Duodenal mucosa (tissue), 2 donors: ENCODE data around the gene FAH.
"Not testable (repeated sequence)": the region's sequence is repeated elsewhere in the genome, so short reads cannot be mapped to it uniquely, and the experiment has no call there.

ENCODE experiments used
- H3K27ac ChIP-seq: one replicate; pipeline ENCODE4 v1.7.0; 2013; ENCODE audit warnings: low read depth, low read length
- H3K27me3 ChIP-seq, 2 donors: one replicate each; pipeline ENCODE4 v1.7.0; 2013; ENCODE audit warnings: low read length in 2 of 2, control low read depth in 1 of 2; ENCODE audit not compliant: insufficient read depth in 2 of 2, control insufficient read depth in 1 of 2
- H3K36me3 ChIP-seq, 2 donors: one replicate each; pipeline ENCODE4 v1.7.0; 2013; ENCODE audit warnings: low read length in 2 of 2, control low read depth in 1 of 2; ENCODE audit not compliant: insufficient read depth in 2 of 2, control insufficient read depth in 1 of 2
- H3K4me1 ChIP-seq, 2 donors: one replicate each; pipeline ENCODE4 v1.7.0; 2013; ENCODE audit warnings: low read length in 2 of 2, control low read depth in 1 of 2; ENCODE audit not compliant: insufficient read depth in 2 of 2, control insufficient read depth in 1 of 2
- H3K4me3 ChIP-seq, 2 donors: one replicate each; pipeline ENCODE4 v1.7.0; 2013; ENCODE audit warnings: low read length in 2 of 2, low read depth in 1 of 2
- H3K9ac ChIP-seq, 2 donors: one replicate each; pipeline ENCODE4 v1.7.0; 2013; ENCODE audit warnings: low read length in 2 of 2, low read depth in 1 of 2
- H3K9me3 ChIP-seq, 2 donors: one replicate each; pipeline ENCODE4 v1.7.0; 2013; ENCODE audit warnings: low read length in 2 of 2, control low read depth in 1 of 2; ENCODE audit not compliant: control insufficient read depth in 1 of 2

The FAH gene

DNA sequence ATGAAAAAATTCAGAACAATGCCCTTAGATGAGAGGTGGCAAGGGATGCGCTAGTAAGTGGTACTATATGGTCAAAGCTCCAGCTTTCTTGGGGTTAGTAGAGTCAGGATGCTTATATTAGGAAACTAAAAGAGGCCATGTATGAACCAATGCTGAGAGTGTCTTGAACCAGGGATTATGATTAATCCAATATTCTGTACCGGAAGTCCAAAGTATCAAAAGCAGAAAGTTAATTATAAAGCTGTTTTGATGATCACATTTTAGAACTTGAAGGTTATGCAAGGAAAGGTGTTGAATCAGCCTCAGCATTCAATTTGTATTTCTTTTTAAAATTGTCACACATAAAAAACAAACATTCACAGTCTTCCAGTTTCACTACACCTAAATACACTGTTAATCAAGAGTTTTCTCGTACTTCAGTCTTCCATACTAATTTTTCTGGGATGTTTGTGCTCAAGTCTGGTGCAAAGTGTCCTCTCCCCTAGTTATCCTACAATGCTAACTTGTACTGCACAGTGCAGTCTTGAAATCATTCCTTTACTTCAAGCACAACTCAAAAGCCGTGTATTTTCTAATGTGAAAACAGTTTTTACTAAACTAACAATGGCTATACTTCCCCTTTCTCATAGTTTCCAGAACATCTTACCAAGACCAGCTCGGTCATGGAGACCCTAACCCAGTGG, 10.7 kb upstream of the FAH start:
- Histone ChIP-seq H3K36me3 (peaks cover 0 to 4% of the 10 kb centered on the region in 2 donors), H3K27ac (no peak overlapping the region), H3K9me3 (no peaks in the 10 kb centered on the region), H3K4me3 (no peak overlapping the region), H3K4me1 (peaks cover 0 to 4% of the 10 kb centered on the region in 2 donors), H3K27me3 (no peaks in the 10 kb centered on the region), H3K9ac (no peak overlapping the region)

DNA sequence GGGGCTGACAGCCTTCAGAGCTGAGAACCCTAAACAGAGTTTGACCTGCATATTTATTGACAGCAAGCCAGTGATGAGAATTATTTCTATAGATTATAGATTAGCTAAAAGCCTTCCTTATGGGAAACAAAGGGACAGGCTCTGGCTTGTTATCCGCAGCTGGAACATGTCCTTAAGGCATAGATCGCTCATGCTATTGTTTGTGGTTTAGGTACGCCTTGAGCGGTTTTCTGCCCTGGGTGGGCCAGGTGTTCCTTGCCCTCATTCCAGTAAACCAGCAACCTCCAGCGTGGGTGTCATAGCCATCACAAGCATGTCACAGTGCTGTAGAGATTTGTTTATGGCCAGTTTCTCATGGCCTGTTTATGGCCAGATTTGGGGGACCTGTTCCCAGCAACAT, 10.2 kb upstream of the FAH start:
- H3K36me3 ChIP-seq, result no peaks in the 10 kb centered on the region
- H3K27ac ChIP-seq, result no peak overlapping the region
- no peaks in the 10 kb centered on the region for H3K9me3 ChIP-seq
- no peak overlapping the region for H3K4me3 ChIP-seq
- H3K4me1 ChIP-seq, result peaks cover 0 to 4% of the 10 kb centered on the region in 2 donors
- no peaks in the 10 kb centered on the region for H3K27me3 ChIP-seq
- no peak overlapping the region for H3K9ac ChIP-seq

DNA sequence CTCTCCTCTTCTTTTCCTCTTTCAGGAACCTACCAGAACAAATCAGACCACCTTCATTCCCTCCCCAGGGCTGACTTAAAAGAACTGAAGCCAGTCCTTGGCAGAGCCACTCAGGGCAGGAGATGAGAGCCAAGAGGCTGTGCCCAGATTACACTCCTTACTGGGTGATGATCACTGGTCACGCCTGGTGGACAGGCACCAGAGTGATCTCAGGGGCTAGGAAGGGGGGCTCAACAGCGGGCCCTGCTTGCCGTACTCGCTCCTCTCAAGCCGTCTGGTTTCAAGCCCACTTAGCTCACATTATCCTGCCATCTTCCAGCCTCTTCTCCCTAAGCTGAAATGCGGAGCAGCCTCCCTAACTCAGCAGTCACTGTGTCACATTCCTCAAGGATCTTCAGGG, 1.7 kb upstream of the FAH start:
- no peak overlapping the region for H3K27ac ChIP-seq
- peaks cover 19 to 28% of the 10 kb centered on the region in 2 donors for H3K4me1 ChIP-seq
- no peaks in the 10 kb centered on the region for H3K27me3 ChIP-seq
- no peaks in the 10 kb centered on the region for H3K9me3 ChIP-seq
- H3K4me3 ChIP-seq, result no peak overlapping the region
- no peaks in the 10 kb centered on the region for H3K36me3 ChIP-seq
- H3K9ac ChIP-seq, result peak overlapping the region in 1 of 2 donors; percentile 21

DNA sequence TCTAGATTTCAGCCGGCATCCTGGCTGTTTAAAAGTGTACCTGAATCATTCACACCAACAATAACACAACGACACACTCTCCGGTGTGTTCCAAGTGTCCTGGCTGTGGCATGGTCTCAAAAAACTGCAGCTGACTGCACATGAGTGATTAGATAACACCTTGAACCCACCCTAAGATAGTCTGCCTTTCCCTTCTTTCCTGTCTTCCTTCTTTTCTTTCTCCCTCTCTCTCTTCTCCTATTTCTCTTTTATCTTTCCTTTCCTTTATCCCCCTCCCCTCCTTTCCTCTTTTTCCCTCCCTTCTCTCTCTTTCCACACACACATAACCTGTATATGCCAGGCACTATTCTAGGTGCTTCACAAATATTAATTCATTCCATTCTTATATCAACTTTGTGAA, 1.2 kb upstream of the FAH start:
- Histone ChIP-seq H3K4me1 (peaks cover 19 to 28% of the 10 kb centered on the region in 2 donors), H3K27me3 (no peaks in the 10 kb centered on the region), H3K4me3 (no peak overlapping the region), H3K27ac (no peak overlapping the region), H3K36me3 (no peaks in the 10 kb centered on the region), H3K9ac (peak overlapping the region in 1 of 2 donors; percentile 21), H3K9me3 (no peaks in the 10 kb centered on the region)

DNA sequence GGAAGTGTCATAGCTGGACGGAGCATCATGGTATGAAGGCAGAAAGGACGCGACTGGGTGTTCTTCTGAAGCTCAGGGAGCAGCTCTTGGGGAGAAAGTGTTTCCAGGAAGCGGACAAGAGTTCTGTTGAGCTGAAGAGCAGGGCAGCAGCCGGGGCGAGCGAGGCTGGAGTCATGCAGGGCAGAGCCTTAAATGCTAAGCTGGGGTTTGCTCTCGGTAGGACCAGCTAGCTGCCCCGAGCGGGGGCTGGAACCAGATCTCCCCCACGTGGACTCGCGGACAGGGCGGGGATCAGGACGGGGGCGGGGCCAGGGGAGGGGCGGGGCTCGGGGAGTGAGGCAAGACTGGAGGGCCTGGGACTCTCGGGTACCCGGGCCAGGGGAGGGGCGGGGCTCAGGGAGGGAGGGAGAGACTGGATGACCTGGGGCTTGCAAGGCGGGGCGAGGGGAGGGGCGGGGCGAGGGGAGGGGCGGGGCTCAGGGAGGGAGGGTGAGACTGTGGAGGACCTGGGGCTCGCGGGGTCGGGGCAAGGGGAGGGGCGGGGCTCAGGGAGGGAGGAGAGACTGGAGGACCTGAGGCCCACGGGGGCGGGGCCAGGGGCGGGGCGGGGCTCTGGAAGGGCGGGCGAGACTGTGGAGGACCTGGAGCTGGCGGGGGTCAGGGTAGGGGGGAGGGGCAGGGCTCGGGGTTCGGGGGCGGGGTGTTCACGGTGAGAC, 461 bp upstream of the FAH start:
- Histone ChIP-seq H3K4me3 (peak overlapping the region; percentile 81 to 92), H3K9ac (peak overlapping the region in 1 of 2 donors; percentile 53), H3K9me3 (no peaks in the 10 kb centered on the region), H3K4me1 (peaks cover 19 to 28% of the 10 kb centered on the region in 2 donors), H3K27me3 (no peaks in the 10 kb centered on the region), H3K36me3 (no peaks in the 10 kb centered on the region), H3K27ac (no peak overlapping the region)

DNA sequence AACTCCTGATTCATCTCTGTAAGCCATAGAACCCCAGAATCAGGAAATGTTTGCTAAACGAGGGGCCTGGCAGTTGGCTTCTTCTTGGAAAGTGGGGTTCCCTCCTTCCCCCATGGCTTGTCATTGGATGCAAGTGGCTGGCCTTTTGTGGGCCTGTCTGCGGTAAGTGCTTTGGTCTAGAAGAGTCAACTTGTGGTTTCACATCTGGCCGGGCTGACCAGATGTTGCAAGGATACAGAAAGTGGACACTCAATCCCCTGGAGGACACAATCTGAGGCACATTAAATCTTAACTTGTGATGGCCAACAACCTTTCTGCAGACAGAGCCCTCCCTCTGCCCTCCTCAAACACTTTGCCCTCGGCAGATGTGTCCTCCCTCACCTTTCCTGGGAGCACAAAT, 1.1 kb downstream of the FAH start:
- Histone ChIP-seq H3K36me3 (peaks cover 0 to 5% of the 10 kb centered on the region in 2 donors), H3K27ac (no peak overlapping the region), H3K9ac (peak overlapping the region in 1 of 2 donors; percentile 55)

DNA sequence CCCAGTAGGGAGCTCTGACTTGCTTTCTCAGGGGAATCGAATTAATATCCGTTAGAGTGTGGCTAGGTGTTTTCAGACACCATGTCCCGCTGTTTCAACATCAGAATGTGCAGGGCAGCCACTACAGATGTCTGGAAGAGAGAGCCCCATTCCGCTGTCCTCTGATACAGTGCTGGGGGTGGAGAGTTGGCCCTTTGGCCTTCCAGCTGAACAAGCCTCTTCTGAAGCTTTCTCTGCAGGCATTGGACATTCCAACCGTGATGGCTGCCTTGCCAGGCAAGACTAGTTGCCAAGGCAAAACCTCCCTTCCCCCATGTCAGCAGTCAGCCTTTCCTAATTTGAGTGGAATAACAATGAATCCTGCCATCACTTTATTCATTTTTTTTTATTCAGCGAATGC, 1.5 kb downstream of the FAH start:
- Histone ChIP-seq H3K4me3 (peak overlapping the region in 1 of 2 donors; percentile 6), H3K9me3 (no peaks in the 10 kb centered on the region), H3K27me3 (no peaks in the 10 kb centered on the region), H3K9ac (no peak overlapping the region), H3K27ac (no peak overlapping the region), H3K36me3 (peaks cover 0 to 5% of the 10 kb centered on the region in 2 donors), H3K4me1 (peaks cover 19 to 28% of the 10 kb centered on the region in 2 donors)

More for the DNA sequence above, 1.1 kb downstream of the FAH start:
- Histone ChIP-seq H3K4me1 (peaks cover 19 to 28% of the 10 kb centered on the region in 2 donors), H3K27me3 (no peaks in the 10 kb centered on the region), H3K9me3 (no peaks in the 10 kb centered on the region), H3K4me3 (peak overlapping the region; percentile 2 to 92)

DNA sequence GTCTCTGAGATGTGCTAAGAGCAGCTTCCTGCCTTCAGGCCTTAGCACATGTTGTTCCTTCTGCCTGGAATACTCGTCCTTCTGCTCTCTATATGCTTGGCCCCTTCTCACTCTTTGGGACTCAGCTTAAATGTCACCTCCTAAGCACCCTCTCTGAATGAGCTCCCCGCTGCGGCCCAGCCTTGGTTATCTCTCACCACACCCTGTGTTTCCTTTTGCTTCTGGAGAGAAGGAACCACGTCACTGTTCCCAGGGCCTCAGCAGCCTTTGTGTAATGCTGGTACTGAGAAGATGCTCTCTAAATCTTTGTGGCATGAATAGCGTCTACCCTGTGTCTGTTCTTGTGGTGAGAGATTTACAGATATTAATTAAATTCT, 2.2 kb downstream of the FAH start:
- peaks cover 19 to 30% of the 10 kb centered on the region in 2 donors for H3K4me1 ChIP-seq
- no peak overlapping the region for H3K27ac ChIP-seq
- H3K9ac ChIP-seq, result no peak overlapping the region

DNA sequence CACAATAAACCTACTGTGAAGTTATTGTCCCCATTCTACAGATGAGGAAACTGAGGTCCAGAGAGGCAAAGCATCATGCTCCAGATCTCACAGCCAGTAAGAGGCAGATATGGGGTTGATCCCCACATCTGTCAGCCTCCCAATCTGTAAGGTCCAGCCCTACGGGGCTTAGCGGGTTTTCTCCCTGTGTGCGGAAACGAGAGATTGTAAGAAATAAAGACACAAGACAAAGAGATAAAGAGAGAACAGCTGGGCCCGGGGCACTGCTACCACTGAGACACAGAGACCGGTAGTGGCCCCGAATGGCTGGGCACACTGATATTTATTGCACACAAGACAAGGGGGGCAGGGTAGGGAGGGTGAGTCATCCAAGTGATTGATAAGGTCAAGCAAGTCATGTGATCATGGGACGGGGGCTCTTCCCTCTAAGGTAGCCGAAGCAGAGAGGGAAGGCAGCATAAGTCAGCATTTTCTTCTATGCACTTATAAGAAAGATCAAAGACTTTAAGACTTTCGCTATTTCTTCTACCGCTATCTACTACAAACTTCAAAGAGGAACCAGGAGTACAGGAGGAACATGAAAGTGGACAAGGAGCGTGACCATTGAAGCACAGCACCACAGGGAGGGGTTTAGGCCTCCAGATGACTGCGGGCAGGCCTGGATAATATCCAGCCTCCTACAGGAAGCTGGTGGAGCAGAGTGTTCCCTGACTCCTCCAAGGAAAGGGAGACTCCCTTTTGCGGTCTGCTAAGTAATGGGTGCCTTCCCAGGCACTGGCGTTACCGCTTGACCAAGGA, 2.8 kb downstream of the FAH start:
- Histone ChIP-seq H3K4me1 (peaks cover 24 to 36% of the 10 kb centered on the region in 2 donors), H3K4me3 (peak overlapping the region in 1 of 2 donors; percentile 16)
- H3K9ac ChIP-seq, H3K27ac ChIP-seq, H3K9me3 ChIP-seq, H3K36me3 ChIP-seq, H3K27me3 ChIP-seq: not testable (repeated sequence)

More for the DNA sequence above, 2.2 kb downstream of the FAH start:
- H3K9me3 ChIP-seq, result no peaks in the 10 kb centered on the region
- H3K27me3 ChIP-seq, result no peaks in the 10 kb centered on the region
- H3K4me3 ChIP-seq, result no peak overlapping the region
- peaks cover 0 to 5% of the 10 kb centered on the region in 2 donors for H3K36me3 ChIP-seq
